ENCODE results near the gene CHN2. TPM values are rescaled to one million over a fixed set of nuclear protein-coding genes. Genes with fewer than 3 reads are reported as not detected.

The CHN2 gene
- total RNA-seq, 4 donors from 2014 or later: 8.0 to 9.8 (median 8.9) TPM

- 100% methylated on average over 2 of the region's 2 CpGs for WGBS
- no peak for DNase-seq (ENCODE audit: extremely low spot score)
- intact Hi-C loops (cut with DNase I): no loop called here
- Histone ChIP-seq H3K4me1 (peaks cover 0 to 3% (median 2%) of the 10 kb centered on the region in 4 donors), H3K27ac (replicated peaks in 1 of 4) (no peak overlapping the region), H3K27me3 (peaks cover 0 to 7% (median 0%) of the 10 kb centered on the region in 4 donors), H3K4me3 (no peak overlapping the region), H3K36me3 (no peaks in the 10 kb centered on the region), H3K9me3 (no peaks in the 10 kb centered on the region)
- TF ChIP-seq POLR2AphosphoS5 (IDR thresholded peaks at IDR 0.05) (no peak), EP300 (IDR thresholded peaks at IDR 0.05) (no peak), POLR2A (IDR thresholded peaks at IDR 0.05; ENCODE audit: low read depth) (no peak)
- TF ChIP-seq, protein P1, sequence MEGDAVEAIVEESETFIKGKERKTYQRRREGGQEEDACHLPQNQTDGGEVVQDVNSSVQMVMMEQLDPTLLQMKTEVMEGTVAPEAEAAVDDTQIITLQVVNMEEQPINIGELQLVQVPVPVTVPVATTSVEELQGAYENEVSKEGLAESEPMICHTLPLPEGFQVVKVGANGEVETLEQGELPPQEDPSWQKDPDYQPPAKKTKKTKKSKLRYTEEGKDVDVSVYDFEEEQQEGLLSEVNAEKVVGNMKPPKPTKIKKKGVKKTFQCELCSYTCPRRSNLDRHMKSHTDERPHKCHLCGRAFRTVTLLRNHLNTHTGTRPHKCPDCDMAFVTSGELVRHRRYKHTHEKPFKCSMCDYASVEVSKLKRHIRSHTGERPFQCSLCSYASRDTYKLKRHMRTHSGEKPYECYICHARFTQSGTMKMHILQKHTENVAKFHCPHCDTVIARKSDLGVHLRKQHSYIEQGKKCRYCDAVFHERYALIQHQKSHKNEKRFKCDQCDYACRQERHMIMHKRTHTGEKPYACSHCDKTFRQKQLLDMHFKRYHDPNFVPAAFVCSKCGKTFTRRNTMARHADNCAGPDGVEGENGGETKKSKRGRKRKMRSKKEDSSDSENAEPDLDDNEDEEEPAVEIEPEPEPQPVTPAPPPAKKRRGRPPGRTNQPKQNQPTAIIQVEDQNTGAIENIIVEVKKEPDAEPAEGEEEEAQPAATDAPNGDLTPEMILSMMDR (IDR thresholded peaks at IDR 0.05): no peak
Measured at GRCh38 chr7:29184599-29184998, 10.0 kb upstream of the CHN2 start.

GRCh38 chr7:29185613-29186012, 9.0 kb upstream of the CHN2 start:
- no peak for TF ChIP-seq POLR2A (IDR thresholded peaks at IDR 0.05; ENCODE audit: low read depth)
- TF ChIP-seq, protein P1 (IDR thresholded peaks at IDR 0.05): no peak
- TF ChIP-seq EP300 (IDR thresholded peaks at IDR 0.05): no peak
- no peak for TF ChIP-seq POLR2AphosphoS5 (IDR thresholded peaks at IDR 0.05)
- intact Hi-C loops (cut with DNase I): loop anchor here (5.0 kb wide), 1 partner anchor 162 kb away; no protein-coding TSS in a partner anchor
- Histone ChIP-seq H3K4me3 (no peak overlapping the region), H3K27ac (replicated peaks in 1 of 4) (no peak overlapping the region), H3K4me1 (peaks cover 0 to 8% (median 5%) of the 10 kb centered on the region in 4 donors), H3K9me3 (no peaks in the 10 kb centered on the region), H3K36me3 (no peaks in the 10 kb centered on the region), H3K27me3 (peaks cover 0 to 12% (median 0%) of the 10 kb centered on the region in 4 donors)
- no peak for DNase-seq (ENCODE audit: extremely low spot score)
- 86% methylated on average over 6 of the region's 6 CpGs for WGBS

DNA sequence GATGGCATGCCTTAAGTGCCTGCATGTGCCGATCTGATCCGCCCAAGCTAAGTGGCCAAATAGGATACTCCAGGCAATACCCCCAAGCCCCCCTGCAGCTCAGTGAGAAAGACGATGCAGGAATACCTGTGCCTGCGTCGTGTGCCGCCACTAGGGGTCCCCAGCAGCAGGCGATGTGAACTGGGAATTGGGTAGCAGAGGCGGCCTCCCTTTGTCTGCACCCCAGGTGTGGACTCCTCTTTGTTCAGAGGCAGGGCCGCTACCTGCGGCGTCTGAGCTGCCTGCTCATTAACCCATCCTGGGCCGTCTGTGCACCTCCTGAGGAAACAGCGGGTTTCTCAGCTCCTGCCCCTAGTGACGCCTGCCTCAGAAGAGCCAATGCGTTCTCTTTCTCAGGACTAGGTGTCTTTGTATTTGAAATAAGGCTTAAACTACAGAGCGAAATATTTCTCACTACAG, 4.8 kb upstream of the CHN2 start:
- H3K27me3 ChIP-seq: peaks cover 0 to 44% (median 2%) of the 10 kb centered on the region in 4 donors
- TF ChIP-seq, protein P1 (IDR thresholded peaks at IDR 0.05): peak; percentile 54 to 80 (median 59)
- TF ChIP-seq POLR2A (IDR thresholded peaks at IDR 0.05; ENCODE audit: low read depth): no peak
- peaks cover 9 to 21% (median 14%) of the 10 kb centered on the region in 4 donors for H3K4me1 ChIP-seq
- no peak overlapping the region for H3K4me3 ChIP-seq
- H3K9me3 ChIP-seq: no peaks in the 10 kb centered on the region
- H3K27ac ChIP-seq (replicated peaks in 1 of 4): no peak overlapping the region
- 24% methylated on average over 10 of the region's 16 CpGs for WGBS
- peak; percentile 90 for DNase-seq (ENCODE audit: extremely low spot score)
- intact Hi-C loops (cut with DNase I): loop anchor here (2.0 to 5.0 kb wide), 2 partner anchors 158 to 219 kb away; no protein-coding TSS in a partner anchor
- no peaks in the 10 kb centered on the region for H3K36me3 ChIP-seq

- H3K27me3 ChIP-seq: peaks cover 0 to 51% (median 2%) of the 10 kb centered on the region in 4 donors
- intact Hi-C loops (cut with DNase I): no loop called here
- peak; percentile 21 for DNase-seq (ENCODE audit: extremely low spot score)
- H3K4me3 ChIP-seq: no peak overlapping the region
- H3K9me3 ChIP-seq: no peaks in the 10 kb centered on the region
- H3K4me1 ChIP-seq: peaks cover 9 to 29% (median 22%) of the 10 kb centered on the region in 4 donors
- H3K27ac ChIP-seq (replicated peaks in 1 of 4): no peak overlapping the region
- WGBS: 77% methylated on average over 5 of the region's 5 CpGs
- TF ChIP-seq POLR2A (IDR thresholded peaks at IDR 0.05; ENCODE audit: low read depth) (no peak), POLR2AphosphoS5 (IDR thresholded peaks at IDR 0.05) (no peak), EP300 (IDR thresholded peaks at IDR 0.05) (no peak)
- TF ChIP-seq, protein P1 (IDR thresholded peaks at IDR 0.05): no peak
- H3K36me3 ChIP-seq: no peaks in the 10 kb centered on the region
Measured at GRCh38 chr7:29190349-29191045, 4.1 kb upstream of the CHN2 start.
